VCaP (cell line): ENCODE data around the gene CNTN3.

Source experiments
- H3K27ac ChIP-seq: fragments of 450-650 bp; 2 replicates; pipeline ENCODE4 v1.5.1; 2017
- CTCF ChIP-seq: fragments of 450-650 bp; conservative IDR thresholded peaks from 2 replicates; pipeline ENCODE4 v1.5.1; 2017; ENCODE audit warnings: mild to moderate bottlenecking, moderate library complexity

The CNTN3 gene

GRCh38 chr3:74582982-74583381, 31.5 kb downstream of the CNTN3 start:
- H3K27ac ChIP-seq = peak overlapping the region; percentile 20

DNA sequence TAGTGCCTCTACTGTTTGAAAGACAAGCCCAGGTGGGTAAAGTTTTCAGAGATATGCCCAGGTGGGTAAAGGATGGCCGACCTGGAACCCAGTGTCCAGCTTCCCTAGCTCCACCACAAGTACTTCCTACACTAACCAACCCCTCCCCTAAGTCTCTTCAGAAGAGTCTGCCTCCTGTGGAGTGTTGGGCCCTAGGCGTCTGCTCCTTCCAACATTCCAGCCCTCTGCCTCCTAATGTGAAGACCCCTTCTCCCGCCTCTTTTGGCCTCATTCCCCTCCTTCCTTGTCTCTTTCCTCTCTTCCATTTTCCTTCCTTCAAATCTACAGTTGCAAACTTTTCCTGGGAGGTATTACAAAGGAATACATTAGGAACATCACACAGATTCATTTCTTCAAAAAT, 38.6 kb downstream of the CNTN3 start:
- H3K27ac ChIP-seq = no peak overlapping the region
- TF ChIP-seq CTCF = no peak

More at GRCh38 chr3:74582982-74583381, 31.5 kb downstream of the CNTN3 start:
- TF ChIP-seq CTCF = no peak

DNA sequence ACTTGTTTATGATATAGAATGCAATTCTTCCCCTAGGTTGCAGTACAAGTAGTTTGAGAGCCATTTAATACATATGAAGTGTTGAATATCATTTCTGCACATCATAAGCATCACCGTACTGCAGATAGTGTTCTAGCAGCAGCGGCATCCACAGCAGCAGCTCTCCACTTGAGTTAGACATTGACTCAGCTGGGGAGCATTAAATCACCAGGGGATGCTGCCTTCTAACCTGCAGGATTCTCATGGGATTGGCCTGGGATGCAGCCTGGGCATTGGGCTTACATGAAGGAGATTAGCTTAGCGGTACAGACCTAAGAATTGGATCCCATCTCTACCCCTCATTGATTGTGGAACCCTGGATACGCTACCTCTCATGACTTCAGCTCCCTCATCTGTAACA, 43.3 kb downstream of the CNTN3 start:
- no peak overlapping the region for H3K27ac ChIP-seq
- no peak for TF ChIP-seq CTCF
